VCaP (cell line): ENCODE results near the gene ETS1.

Experiments used
- H3K27ac ChIP-seq: fragments of 450-650 bp; 2 replicates; pipeline ENCODE4 v1.5.1; 2017
- TF ChIP-seq, protein P1 (sequence below): fragments of 450-650 bp; conservative IDR thresholded peaks from 2 replicates; pipeline ENCODE4 v1.5.1; 2017; ENCODE audit warnings: mild to moderate bottlenecking, moderate library complexity

The ETS1 gene

DNA sequence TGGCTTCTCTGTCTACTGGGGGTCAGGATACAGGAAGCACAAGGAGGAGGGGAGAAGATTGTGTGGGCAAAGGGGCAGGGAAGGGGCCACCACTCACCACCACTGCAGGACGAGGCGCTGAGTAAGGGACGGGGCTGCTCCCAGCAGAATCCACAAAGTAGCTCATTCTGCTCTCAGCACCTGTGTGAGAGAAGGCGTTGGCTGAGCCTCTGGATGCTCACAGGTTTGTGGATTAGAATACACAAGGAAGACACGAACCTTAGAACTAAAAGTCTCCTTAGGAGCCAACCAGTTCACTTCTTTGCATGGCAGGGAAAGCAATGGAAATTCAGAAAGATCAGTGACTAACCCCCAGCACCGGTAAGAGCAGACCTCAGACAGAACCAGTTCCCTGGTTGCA lies 14.4 kb downstream of the ETS1 start:
- TF ChIP-seq, protein P1, sequence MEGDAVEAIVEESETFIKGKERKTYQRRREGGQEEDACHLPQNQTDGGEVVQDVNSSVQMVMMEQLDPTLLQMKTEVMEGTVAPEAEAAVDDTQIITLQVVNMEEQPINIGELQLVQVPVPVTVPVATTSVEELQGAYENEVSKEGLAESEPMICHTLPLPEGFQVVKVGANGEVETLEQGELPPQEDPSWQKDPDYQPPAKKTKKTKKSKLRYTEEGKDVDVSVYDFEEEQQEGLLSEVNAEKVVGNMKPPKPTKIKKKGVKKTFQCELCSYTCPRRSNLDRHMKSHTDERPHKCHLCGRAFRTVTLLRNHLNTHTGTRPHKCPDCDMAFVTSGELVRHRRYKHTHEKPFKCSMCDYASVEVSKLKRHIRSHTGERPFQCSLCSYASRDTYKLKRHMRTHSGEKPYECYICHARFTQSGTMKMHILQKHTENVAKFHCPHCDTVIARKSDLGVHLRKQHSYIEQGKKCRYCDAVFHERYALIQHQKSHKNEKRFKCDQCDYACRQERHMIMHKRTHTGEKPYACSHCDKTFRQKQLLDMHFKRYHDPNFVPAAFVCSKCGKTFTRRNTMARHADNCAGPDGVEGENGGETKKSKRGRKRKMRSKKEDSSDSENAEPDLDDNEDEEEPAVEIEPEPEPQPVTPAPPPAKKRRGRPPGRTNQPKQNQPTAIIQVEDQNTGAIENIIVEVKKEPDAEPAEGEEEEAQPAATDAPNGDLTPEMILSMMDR: no peak
- peak overlapping the region; percentile 35 for H3K27ac ChIP-seq

DNA sequence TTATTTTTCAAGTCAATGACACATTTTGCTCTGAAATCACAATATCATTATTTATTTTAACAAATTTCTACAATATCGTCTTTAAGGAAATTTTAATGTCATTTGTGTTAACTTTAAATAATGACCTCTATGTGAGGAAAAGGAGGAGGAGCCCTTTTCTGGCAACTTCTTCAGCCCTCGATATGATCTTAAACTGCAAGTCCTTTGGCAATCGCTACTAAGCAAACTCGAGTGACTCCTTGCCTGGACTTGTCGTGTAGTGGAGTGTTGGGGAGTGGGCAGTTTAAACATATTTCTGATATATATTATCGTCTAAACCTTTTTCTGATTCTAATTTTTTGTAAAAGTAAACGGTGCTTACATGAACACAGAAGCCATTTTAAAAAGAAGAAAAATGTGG lies 16.7 kb downstream of the ETS1 start:
- H3K27ac ChIP-seq: peak overlapping the region; percentile 19; the same call in 1 of the 2 replicates
- TF ChIP-seq, protein P1: no peak

DNA sequence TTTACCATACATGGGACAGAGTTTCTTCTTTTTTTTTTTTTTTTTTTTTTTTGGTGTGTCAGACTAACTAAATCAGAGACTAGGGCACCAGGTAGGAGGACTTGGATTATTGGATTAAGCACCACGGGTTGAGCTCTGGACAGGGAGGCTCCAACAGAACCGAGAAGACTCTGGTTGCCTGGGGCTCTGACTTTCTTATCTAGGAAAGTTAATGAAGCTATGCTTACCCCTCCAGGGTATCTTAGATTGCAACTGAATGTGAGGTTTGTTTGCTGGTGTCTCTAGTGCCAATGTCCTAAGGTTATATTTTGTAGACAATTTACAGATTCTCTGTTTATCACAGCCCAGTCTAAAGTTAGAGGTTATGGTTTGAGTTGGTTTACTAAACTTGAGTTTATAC lies 18.1 kb downstream of the ETS1 start:
- no peak overlapping the region for H3K27ac ChIP-seq
- TF ChIP-seq, protein P1: no peak

DNA sequence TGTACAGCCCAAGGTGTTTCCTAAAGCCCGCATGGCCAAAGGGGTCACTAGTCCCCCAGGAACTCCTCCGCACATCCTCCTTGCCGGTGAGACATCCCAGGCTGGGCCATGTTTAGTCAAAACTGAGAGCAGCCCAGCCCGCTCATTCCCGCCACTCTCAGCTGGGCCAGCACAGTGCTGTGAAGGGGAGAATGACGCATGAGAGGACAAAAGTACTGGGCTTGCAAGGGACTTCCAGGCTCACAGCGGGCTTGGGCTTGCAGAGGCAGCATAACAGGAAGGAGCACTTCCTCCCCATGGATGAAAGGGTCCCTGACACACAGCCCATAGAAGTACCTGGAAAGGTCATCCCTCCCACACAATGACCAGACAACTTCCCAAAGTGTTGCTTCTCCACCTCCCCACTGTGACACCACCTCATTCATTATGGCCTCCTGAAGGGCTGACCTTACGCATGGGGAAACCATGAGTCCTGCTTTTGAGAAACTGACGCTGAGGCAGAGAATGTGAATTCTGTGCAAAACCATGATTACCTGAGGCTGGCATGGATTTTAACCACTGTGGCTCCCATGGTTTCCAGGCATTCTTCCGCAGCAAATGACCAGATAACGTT lies 19.1 kb downstream of the ETS1 start:
- TF ChIP-seq, protein P1: no peak
- no peak overlapping the region for H3K27ac ChIP-seq

DNA sequence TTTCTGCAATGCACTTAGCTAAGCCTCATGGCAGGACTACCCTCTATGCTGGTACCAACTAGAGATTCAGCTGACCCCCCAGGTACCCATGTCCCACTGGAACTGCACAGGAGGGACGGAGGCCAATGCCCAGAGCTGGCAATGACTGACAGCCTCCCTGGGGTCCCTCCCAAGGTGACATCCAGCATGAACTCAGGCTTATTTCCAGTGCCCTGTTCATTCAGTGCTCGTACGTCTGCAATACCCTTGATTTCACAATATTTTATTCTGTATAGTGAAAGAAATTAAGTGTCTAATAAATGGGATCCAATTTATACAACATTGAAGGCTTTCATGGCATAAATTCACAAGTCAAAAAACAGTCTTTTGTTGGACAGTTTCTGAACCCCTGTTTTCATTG lies 20.2 kb downstream of the ETS1 start:
- TF ChIP-seq, protein P1: no peak
- no peak overlapping the region for H3K27ac ChIP-seq

DNA sequence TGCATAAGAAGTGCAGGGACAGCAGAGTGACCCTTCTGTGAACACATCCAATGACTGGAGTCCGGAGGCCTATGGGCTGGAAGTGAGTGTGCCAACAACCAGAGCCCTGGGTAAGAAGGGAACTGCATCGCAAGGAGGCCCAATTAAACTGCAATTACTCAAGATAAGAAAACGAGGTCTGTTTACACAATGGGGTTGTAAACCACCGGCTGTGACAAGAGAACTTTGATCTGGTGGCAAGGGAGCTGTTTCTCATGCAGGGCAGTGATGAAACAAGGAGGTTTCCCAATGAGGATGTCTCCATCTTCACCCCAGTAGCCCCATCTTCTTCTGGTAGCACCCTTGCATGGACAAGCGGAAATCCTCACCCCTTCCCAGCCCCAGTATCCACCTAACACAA lies 21.5 kb downstream of the ETS1 start:
- H3K27ac ChIP-seq: peak overlapping the region; percentile 38
- TF ChIP-seq, protein P1: peak; percentile 21; the same call in 1 of the 2 replicates

DNA sequence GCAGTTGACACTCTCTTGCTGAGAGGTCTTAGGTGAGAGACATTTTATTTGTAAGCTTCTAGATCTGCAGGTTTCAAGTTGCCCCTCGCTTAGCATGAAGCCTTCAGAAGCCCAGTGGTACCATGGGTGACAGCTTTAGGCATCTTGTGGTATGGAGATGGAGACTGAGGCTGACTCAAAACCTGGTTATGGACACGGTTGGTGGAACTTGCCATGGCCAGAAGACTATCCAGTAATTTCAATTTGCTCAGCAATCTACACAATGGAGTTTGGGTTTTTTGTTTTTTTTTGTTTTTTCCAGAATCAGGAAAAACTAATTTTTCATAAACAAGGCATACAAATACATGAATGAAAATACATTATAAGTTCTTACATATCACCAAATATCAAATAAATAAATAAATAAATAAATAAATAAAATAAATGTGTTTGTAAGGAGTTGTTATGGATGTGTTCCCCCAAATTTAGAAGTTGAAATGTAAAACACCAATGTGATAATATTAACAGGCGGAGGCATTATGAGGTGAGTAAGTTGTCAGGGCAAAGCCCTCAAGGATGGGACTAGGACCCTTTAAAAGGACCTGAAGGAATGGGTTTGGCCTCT lies 22.6 kb downstream of the ETS1 start:
- TF ChIP-seq, protein P1: no peak
- H3K27ac ChIP-seq: no peak overlapping the region
